GM21825 (cell line): ENCODE data around the gene DNAJC30.
"Not testable (repeated sequence)": the region's sequence is repeated elsewhere in the genome, so short reads cannot be mapped to it uniquely, and the experiment has no call there.

Source experiments
- ATAC-seq: cut with Tn5 transposase; IDR thresholded peaks from one replicate; pipeline ENCODE4 v1.9.1; 2021; ENCODE audit warnings: mild to moderate bottlenecking, moderate library complexity; ENCODE audit not compliant: unreplicated experiment

Gene DNAJC30

GRCh38 chr7:73683788-73684693, 788 bp upstream of the DNAJC30 start:
- ATAC-seq, result peak; percentile 3

GRCh38 chr7:73682745-73683055, 553 bp downstream of the DNAJC30 start:
- ATAC-seq, result peak; percentile 20

- ATAC-seq, result no peak
Observed at GRCh38 chr7:73681031-73681430, 2.2 kb downstream of the DNAJC30 start.

DNA sequence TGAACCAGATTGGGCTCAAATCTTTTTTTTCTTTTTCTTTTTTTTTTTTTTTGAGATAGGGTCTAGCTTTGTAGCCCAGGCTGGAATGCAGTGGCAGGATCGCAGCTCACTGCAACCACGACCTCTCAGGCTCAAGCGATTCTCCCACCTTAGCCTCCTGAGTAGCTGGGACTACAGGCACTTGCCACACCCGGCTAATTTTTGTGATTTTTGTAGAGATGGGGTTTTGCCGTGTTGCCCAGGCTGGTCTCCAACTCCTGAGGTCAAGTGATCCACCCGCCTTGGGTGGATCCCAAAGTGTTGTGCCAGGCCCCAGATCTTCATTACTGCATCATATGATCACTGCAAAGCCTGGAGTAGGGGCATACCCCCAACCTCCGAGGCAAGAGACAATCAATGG, 2.8 kb downstream of the DNAJC30 start:
- ATAC-seq, result no peak

- no peak for ATAC-seq
Observed at GRCh38 chr7:73679709-73680108, 3.5 kb downstream of the DNAJC30 start.

GRCh38 chr7:73678862-73679261, 4.4 kb downstream of the DNAJC30 start:
- no peak for ATAC-seq

DNA sequence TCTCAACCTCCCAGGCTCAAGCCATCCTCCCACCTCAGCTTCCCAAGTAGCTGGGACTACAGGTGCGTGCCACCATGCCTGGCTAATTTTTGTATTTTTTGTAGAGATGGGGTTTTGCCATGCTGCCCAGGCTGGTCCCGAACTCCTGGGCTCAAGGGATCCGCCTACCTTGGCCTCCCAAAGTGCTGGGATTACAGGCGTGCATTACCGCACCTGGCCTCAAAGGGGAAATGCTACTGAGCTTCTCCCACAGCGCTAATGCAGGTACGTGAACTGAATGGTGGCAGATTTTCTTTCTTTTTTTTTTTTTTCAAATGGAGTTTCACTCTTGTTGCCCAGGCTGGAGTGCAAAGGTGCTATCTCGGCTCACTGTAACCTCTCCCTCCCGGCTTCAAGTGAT, 7.2 kb downstream of the DNAJC30 start:
- ATAC-seq, result not testable (repeated sequence)

GRCh38 chr7:73674468-73675124, 8.7 kb downstream of the DNAJC30 start:
- no peak for ATAC-seq

DNA sequence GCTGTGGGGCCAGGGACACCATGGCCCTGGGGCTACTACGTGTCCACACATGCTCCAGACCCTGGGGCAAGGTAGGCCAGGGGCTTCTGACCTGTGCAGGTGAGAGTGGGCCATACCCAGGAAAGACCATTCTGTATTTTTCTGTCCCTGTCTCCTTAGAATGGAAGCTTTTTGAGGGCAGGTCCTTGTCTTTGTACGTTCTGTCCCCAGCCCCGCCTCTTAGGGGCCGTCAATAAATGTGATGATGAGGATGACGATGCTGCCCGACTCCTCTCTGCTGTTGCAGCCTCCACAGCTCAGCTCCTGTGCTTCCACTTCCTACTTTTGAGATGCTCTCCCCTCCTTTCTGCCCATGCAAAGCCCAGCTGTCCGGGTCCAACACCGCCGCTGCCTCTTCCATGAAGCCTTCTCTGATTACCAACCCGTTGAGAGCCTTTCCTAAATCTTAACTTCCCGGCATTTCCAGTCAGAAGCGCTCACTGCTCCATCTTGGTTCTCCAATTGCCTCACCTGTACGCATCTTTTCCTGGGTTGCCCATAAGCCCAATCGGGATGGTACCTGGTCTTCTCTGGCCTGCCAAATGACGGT, 11.3 kb downstream of the DNAJC30 start:
- no peak for ATAC-seq

GRCh38 chr7:73671322-73671661, 12.0 kb downstream of the DNAJC30 start:
- ATAC-seq, result no peak

DNA sequence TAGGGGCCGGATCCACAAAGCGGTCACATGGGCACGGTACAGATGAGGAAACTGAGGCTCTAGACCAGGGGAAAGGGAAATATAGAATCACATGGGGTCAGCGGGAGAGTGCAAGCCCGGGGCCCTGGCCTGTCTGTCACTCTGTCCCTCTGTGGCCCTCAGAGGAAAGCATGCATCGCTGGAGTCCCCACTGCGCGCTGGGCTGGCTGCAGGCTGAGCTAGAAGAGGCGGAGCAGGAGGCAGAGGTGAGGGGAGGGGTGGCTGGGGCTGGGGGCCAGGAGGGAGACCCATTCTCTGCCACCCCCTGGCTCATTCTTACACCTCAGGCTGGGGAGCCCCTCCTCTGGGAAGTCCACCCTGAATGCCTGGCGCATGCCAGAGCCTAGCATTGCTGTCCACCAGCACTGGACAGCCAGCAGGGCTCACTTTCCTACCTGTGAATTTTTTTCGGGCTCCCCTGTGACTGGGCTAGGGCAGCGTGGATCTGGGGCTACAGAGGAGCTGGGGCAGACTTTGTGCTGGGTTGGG, 13.3 kb downstream of the DNAJC30 start:
- ATAC-seq, result no peak

- ATAC-seq, result no peak
Observed at GRCh38 chr7:73669288-73669701, 14.0 kb downstream of the DNAJC30 start.

GRCh38 chr7:73668886-73669230, 14.4 kb downstream of the DNAJC30 start:
- no peak for ATAC-seq

GRCh38 chr7:73668103-73668885, 15.0 kb downstream of the DNAJC30 start:
- no peak for ATAC-seq

DNA sequence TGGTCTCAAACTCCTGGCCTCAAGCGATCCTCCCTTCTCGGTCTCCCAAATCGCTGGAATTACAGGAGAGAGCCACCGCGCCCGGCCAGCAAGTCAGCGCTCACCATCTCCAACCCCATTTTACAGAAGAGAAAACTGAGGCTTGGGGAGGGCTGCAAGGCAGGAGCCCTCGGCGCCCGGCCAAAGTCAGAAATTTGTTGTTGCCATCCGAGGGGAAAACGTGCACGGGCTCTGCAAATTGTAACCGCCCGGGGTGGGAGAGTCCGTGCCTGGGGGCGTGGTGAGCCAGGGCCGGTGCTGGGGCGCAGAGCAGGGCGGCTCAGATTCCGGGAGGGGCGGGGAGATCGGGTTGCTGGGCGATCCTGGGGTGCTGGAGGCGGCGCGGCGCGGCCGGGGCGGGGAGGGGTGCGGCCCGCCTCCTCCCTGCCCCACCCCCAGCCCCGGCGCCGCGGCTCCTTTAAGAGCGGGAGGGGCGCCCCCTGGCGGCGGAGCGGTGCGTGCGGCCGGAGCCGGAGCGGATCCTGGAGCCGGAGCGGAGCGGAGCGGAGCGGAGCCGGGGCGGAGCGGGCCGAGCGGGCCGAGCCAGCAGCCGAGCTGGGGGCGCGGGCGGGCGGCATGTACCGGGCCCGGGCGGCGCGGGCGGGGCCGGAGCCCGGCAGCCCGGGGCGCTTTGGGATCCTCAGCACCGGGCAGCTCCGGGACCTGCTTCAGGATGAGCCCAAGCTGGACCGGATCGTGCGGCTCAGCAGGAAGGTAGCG, 15.7 kb downstream of the DNAJC30 start, which contains the start of gene VPS37D:
VPS37D (plus strand) TSS at position 488 of the 759 bp plus-strand sequence; CDS start at position 616, 128 bp downstream.
- ATAC-seq, result peak; percentile 86

DNA sequence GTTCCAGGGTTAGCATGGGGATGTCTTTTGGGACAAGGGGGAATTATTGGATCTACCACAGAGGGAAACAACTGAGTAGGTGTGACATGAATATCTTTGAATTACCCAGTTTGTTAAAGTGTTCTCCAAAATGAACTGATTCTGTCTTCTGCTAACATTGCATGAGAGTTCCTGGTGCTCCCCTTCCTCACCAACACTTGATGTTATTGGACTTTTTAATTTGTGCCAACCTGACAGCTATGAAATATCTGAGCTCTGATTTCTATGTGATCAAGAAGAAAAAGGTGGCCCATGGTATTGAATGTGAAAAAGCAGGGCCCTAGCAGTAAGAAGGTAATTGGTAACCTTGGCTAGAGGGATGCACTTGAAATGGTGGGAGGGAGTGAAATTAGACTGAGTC, 20.2 kb downstream of the DNAJC30 start:
- ATAC-seq, result no peak

GRCh38 chr7:73660594-73660993, 22.7 kb downstream of the DNAJC30 start:
- ATAC-seq, result not testable (repeated sequence)

DNA sequence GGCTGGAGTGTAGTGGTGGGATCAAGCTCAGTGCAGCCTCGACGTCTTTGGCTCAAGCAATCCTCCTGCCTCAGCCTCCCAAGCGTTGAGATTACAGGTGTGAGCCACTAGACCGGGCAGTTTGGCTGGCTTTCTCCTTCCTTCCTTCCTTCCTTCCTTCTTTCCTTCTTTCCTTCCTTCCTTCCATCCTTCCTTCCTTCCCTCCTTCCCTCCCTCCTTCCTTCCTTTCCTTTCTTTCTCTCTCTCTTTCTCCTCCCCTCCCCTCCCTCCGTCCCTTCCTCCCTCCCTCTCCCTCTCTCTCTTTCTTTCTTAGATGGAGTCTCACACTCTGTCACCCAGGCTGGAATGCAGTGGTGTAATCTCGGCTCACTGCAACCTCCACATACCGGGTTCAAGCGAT, 23.3 kb downstream of the DNAJC30 start:
- ATAC-seq, result no peak

DNA sequence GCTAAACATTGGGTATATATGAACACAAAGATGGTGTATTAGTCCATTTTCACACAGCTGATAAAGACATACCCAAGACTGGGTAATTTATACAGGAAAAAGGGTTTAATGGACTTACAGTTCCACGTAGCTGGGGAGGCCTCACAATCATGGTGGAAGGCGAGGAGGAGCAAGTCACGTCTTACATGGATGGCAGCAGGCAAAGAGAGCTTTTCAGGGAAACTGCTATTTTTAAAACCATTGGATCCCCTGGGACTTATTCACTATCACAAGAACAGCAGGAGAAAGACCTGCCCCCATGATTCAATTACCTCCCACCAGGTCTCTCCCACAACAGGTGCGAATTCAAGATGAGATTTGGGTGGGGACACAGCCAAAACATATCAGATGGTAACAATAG, 27.9 kb downstream of the DNAJC30 start:
- not testable (repeated sequence) for ATAC-seq

- ATAC-seq, result no peak
Observed at GRCh38 chr7:73652541-73652949, 30.7 kb downstream of the DNAJC30 start.
